ENCODE data around the gene CRYGB.
"Not testable (repeated sequence)": the region's sequence is repeated elsewhere in the genome, so short reads cannot be mapped to it uniquely, and the experiment has no call there.

Gene CRYGB

DNA sequence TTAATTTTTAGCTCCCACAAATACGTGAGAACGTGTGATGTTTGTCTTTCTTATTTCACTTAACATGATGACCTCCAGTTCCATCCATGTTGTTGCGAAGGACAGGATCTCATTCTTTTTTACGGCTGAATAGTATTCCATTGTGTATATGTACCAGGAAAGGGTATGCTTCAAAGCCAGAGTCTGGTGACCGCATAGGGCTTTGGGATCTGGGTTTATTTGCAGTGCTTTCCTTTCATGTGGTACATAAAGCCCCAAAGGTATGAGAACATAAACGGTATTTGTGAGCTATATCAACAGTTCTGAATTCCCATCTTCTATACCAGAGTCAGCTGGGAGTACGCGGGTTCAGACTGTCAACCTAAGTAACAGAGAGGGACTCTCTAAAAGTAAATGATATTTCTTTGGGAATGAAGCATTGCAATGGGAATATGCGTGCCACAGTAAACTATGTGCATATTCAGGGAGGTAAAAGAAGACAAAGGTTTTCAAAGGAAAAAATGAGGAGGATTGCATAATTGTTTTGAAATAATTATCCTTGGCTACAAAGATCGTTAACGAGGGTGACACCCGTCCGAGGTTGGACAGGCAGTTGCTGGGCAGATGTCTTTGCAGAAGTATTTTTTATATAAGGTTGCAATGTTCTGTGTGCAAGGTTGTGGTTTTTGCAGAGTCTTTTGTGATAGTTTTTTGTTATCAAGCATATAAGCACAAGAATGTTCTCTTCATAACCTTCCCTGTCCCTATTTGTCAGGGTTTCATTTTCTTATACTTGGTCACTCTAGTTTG lies 46.1 kb downstream of the CRYGB start:
- Histone ChIP-seq H3K27ac (ENCODE audit: low read depth, low read length) (no peak overlapping the region), H3K4me2 (ENCODE audit: low read length) (no peak overlapping the region), H3K9me3 (ENCODE audit: control insufficient read depth, insufficient read depth, low read length) (no peaks in the 10 kb centered on the region), H4K20me1 (ENCODE audit: control insufficient read depth, insufficient read depth, low read depth, low read length) (no peaks in the 10 kb centered on the region), H3K4me1 (ENCODE audit: control insufficient read depth, low read length) (no peaks in the 10 kb centered on the region), H3K4me3 (ENCODE audit: low read length) (no peak overlapping the region), H3K27me3 (ENCODE audit: control insufficient read depth, low read length) (peaks cover 11% of the 10 kb centered on the region; the same call in 1 of the 2 replicates), H3K79me2 (ENCODE audit: control insufficient read depth, low read length) (no peaks in the 10 kb centered on the region), H3K36me3 (ENCODE audit: control insufficient read depth, low read length) (no peaks in the 10 kb centered on the region), H3F3A (ENCODE audit: control insufficient read depth, insufficient read depth) (no peaks in the 10 kb centered on the region), H3K9me2 (replicated peaks; ENCODE audit: control insufficient read depth, low read length) (no peaks in the 10 kb centered on the region)
- TF ChIP-seq, protein P1, sequence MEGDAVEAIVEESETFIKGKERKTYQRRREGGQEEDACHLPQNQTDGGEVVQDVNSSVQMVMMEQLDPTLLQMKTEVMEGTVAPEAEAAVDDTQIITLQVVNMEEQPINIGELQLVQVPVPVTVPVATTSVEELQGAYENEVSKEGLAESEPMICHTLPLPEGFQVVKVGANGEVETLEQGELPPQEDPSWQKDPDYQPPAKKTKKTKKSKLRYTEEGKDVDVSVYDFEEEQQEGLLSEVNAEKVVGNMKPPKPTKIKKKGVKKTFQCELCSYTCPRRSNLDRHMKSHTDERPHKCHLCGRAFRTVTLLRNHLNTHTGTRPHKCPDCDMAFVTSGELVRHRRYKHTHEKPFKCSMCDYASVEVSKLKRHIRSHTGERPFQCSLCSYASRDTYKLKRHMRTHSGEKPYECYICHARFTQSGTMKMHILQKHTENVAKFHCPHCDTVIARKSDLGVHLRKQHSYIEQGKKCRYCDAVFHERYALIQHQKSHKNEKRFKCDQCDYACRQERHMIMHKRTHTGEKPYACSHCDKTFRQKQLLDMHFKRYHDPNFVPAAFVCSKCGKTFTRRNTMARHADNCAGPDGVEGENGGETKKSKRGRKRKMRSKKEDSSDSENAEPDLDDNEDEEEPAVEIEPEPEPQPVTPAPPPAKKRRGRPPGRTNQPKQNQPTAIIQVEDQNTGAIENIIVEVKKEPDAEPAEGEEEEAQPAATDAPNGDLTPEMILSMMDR (IDR thresholded peaks at IDR 0.05; ENCODE audit: low read depth, low read length, poor library complexity, severe bottlenecking): no peak
- TF ChIP-seq EZH2phosphoT487 (IDR thresholded peaks at IDR 0.05; ENCODE audit: borderline replicate concordance, low read length): no peak

GRCh38 chr2:208098701-208099100 lies 47.3 kb downstream of the CRYGB start:
- H3F3A ChIP-seq (ENCODE audit: control insufficient read depth, insufficient read depth); H3K9me3 ChIP-seq (ENCODE audit: control insufficient read depth, insufficient read depth, low read length); H3K79me2 ChIP-seq (ENCODE audit: control insufficient read depth, low read length); H3K9me2 ChIP-seq (replicated peaks; ENCODE audit: control insufficient read depth, low read length); H3K36me3 ChIP-seq (ENCODE audit: control insufficient read depth, low read length); H3K27ac ChIP-seq (ENCODE audit: low read depth, low read length); H3K4me2 ChIP-seq (ENCODE audit: low read length); H4K20me1 ChIP-seq (ENCODE audit: control insufficient read depth, insufficient read depth, low read depth, low read length); H3K4me3 ChIP-seq (ENCODE audit: low read length); H3K4me1 ChIP-seq (ENCODE audit: control insufficient read depth, low read length): not testable (repeated sequence)
- peaks cover 11% of the 10 kb centered on the region; the same call in 1 of the 2 replicates for H3K27me3 ChIP-seq (ENCODE audit: control insufficient read depth, low read length)

- Histone ChIP-seq H3K4me1 (ENCODE audit: control insufficient read depth, low read length) (no peaks in the 10 kb centered on the region), H3K36me3 (ENCODE audit: control insufficient read depth, low read length) (no peaks in the 10 kb centered on the region), H3K79me2 (ENCODE audit: control insufficient read depth, low read length) (no peaks in the 10 kb centered on the region), H3K4me3 (ENCODE audit: low read length) (no peak overlapping the region), H3K27ac (ENCODE audit: low read depth, low read length) (no peak overlapping the region), H3K4me2 (ENCODE audit: low read length) (no peak overlapping the region), H3K9me2 (replicated peaks; ENCODE audit: control insufficient read depth, low read length) (no peaks in the 10 kb centered on the region), H3K9me3 (ENCODE audit: control insufficient read depth, insufficient read depth, low read length) (no peaks in the 10 kb centered on the region), H4K20me1 (ENCODE audit: control insufficient read depth, insufficient read depth, low read depth, low read length) (no peaks in the 10 kb centered on the region), H3K27me3 (ENCODE audit: control insufficient read depth, low read length) (peaks cover 11% of the 10 kb centered on the region; the same call in 1 of the 2 replicates), H3F3A (ENCODE audit: control insufficient read depth, insufficient read depth) (no peaks in the 10 kb centered on the region)
- TF ChIP-seq EZH2phosphoT487 (IDR thresholded peaks at IDR 0.05; ENCODE audit: borderline replicate concordance, low read length): no peak
- TF ChIP-seq, protein P1 (IDR thresholded peaks at IDR 0.05; ENCODE audit: low read depth, low read length, poor library complexity, severe bottlenecking): no peak
Measured at GRCh38 chr2:208098267-208098666, 47.7 kb downstream of the CRYGB start.

DNA sequence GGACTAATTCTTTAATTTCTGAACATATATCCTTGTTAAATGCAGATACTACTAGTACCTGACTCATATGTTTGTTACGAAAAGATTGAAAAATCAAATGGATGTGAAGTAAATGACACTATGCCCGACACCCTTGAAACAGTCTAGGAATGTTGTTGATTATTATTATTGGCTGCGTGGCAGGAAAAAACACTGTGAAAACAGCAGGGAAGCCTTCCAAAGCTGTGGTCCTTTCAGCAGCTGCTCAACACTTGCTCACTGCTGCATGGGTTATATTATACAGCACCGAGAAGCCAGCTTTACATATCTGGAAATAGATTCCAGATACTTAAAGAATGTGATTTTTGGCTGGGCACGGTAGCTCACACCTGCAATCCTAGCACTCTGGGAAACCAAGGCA lies 48.2 kb downstream of the CRYGB start:
- no peaks in the 10 kb centered on the region for H3K36me3 ChIP-seq (ENCODE audit: control insufficient read depth, low read length)
- peaks cover 11% of the 10 kb centered on the region; the same call in 1 of the 2 replicates for H3K27me3 ChIP-seq (ENCODE audit: control insufficient read depth, low read length)
- no peaks in the 10 kb centered on the region for H3K4me1 ChIP-seq (ENCODE audit: control insufficient read depth, low read length)
- no peaks in the 10 kb centered on the region for H3K79me2 ChIP-seq (ENCODE audit: control insufficient read depth, low read length)
- H3K4me3 ChIP-seq (ENCODE audit: low read length): no peak overlapping the region
- no peaks in the 10 kb centered on the region for H3F3A ChIP-seq (ENCODE audit: control insufficient read depth, insufficient read depth)
- no peak overlapping the region for H3K4me2 ChIP-seq (ENCODE audit: low read length)
- TF ChIP-seq EZH2phosphoT487 (IDR thresholded peaks at IDR 0.05; ENCODE audit: borderline replicate concordance, low read length): no peak
- TF ChIP-seq, protein P1 (IDR thresholded peaks at IDR 0.05; ENCODE audit: low read depth, low read length, poor library complexity, severe bottlenecking): no peak
- no peak overlapping the region for H3K27ac ChIP-seq (ENCODE audit: low read depth, low read length)
- no peaks in the 10 kb centered on the region for H3K9me3 ChIP-seq (ENCODE audit: control insufficient read depth, insufficient read depth, low read length)
- no peaks in the 10 kb centered on the region for H3K9me2 ChIP-seq (replicated peaks; ENCODE audit: control insufficient read depth, low read length)
- no peaks in the 10 kb centered on the region for H4K20me1 ChIP-seq (ENCODE audit: control insufficient read depth, insufficient read depth, low read depth, low read length)

Measured in DOHH2 (cell line).